IMR-90 (cell line): ENCODE results near the gene MRPS15. TPM values are rescaled to one million over a fixed set of nuclear protein-coding genes. Genes with fewer than 3 reads are reported as not detected.

Source experiments
- ATAC-seq: fragments of 200-7000 bp; cut with Tn5 transposase; 2 replicates; pipeline ENCODE4 v1.9.1; 2020; ENCODE audit warnings: low read depth, mild to moderate bottlenecking, moderate library complexity
- BruUV-seq: library from RNA; stranded (reverse); fragments of 400-500 nt; replicated peaks from 2 replicates; lab custom pipeline; 2021; lab: Mats Ljungman, UMichigan
- CTCF ChIA-PET: fragments of 300-600 bp; formaldehyde crosslinking; extraction: SDS; loops from one replicate; lab custom pipeline; 2021; ENCODE audit warnings: antibody characterized with exemption; lab: Yijun Ruan, JAX
- POLR2A ChIA-PET: fragments of 300-600 bp; sonication (Branson Sonifier 250); formaldehyde crosslinking; loops from one replicate; lab custom pipeline; 2022; ENCODE audit warnings: antibody characterized with exemption; ENCODE audit not compliant: unreplicated experiment; lab: Charles Lee
- DNase-seq: peaks from one replicate; pipeline ENCODE4 v3.0.0; 2013
- H2AFZ ChIP-seq: replicated peaks from 2 replicates; pipeline ENCODE3; 2013; ENCODE audit warnings: low read length, mild to moderate bottlenecking; ENCODE audit not compliant: poor library complexity
- H2AK5ac ChIP-seq: 2 replicates; pipeline ENCODE4 v1.6.1; 2013; ENCODE audit warnings: low read depth, low read length, inconsistent platforms
- H2AK9ac ChIP-seq: replicated peaks from 2 replicates; pipeline ENCODE3; 2013; ENCODE audit warnings: mild to moderate bottlenecking, low read depth, low read length, moderate library complexity; ENCODE audit not compliant: poor library complexity
- H2BK120ac ChIP-seq: 2 replicates; pipeline ENCODE4 v1.6.1; 2013; ENCODE audit warnings: low read depth, low read length, inconsistent platforms
- H2BK15ac ChIP-seq: 3 replicates; pipeline ENCODE4 v1.6.1; 2013; ENCODE audit warnings: low read depth, low read length, inconsistent platforms
- H2BK20ac ChIP-seq: 2 replicates; pipeline ENCODE4 v1.6.1; 2013; ENCODE audit warnings: low read depth, mild to moderate bottlenecking, inconsistent platforms, low read length, moderate library complexity
- H2BK5ac ChIP-seq: 2 replicates; pipeline ENCODE4 v1.6.1; 2013; ENCODE audit warnings: mild to moderate bottlenecking, low read depth, low read length, inconsistent platforms; ENCODE audit not compliant: poor library complexity, severe bottlenecking
- H3K14ac ChIP-seq: replicated peaks from 2 replicates; pipeline ENCODE4 v1.6.1; 2013; ENCODE audit warnings: low read depth, low read length, inconsistent platforms
- H3K18ac ChIP-seq: 2 replicates; pipeline ENCODE4 v1.6.1; 2013; ENCODE audit warnings: low read depth, low read length, control low read depth
- H3K23ac ChIP-seq: 2 replicates; pipeline ENCODE4 v1.6.1; 2013; ENCODE audit warnings: low read depth, low read length, inconsistent platforms
- H3K27ac ChIP-seq: 2 replicates; pipeline ENCODE4 v1.5.1; 2013; ENCODE audit warnings: mild to moderate bottlenecking, control low read depth, low read length; ENCODE audit not compliant: insufficient read depth
- H3K27me3 ChIP-seq: 2 replicates; pipeline ENCODE4 v1.6.1; 2013; ENCODE audit warnings: low read length; ENCODE audit not compliant: control insufficient read depth, insufficient read depth
- H3K36me3 ChIP-seq: 2 replicates; pipeline ENCODE4 v1.6.1; 2013; ENCODE audit warnings: low read length, mixed read lengths; ENCODE audit not compliant: control insufficient read depth, insufficient read depth
- H3K4ac ChIP-seq: 2 replicates; pipeline ENCODE4 v1.6.1; 2013; ENCODE audit warnings: low read depth, low read length, inconsistent platforms
- H3K4me1 ChIP-seq: 2 replicates; pipeline ENCODE4 v1.6.1; 2013; ENCODE audit warnings: low read length, mixed read lengths; ENCODE audit not compliant: control insufficient read depth, insufficient read depth
- H3K4me2 ChIP-seq: 2 replicates; pipeline ENCODE4 v1.6.1; 2013; ENCODE audit warnings: low read depth, mild to moderate bottlenecking, control low read depth, low read length, moderate library complexity
- H3K4me3 ChIP-seq: 2 replicates; pipeline ENCODE4 v1.5.1; 2013; ENCODE audit warnings: low read depth, mild to moderate bottlenecking, control low read depth, low read length, moderate library complexity; ENCODE audit not compliant: insufficient read depth
- H3K56ac ChIP-seq: 2 replicates; pipeline ENCODE4 v1.6.1; 2013; ENCODE audit warnings: low read length, inconsistent platforms; ENCODE audit not compliant: insufficient read depth; ENCODE audit errors: extremely low read depth
- H3K79me1 ChIP-seq, 2 experiments: 2 replicates each; pipeline ENCODE4 v1.6.1; 2013; ENCODE audit warnings: low read length in 2 of 2, inconsistent platforms in 1 of 2, low read depth in 1 of 2
- H3K9ac ChIP-seq: 2 replicates; pipeline ENCODE4 v1.6.1; 2013; ENCODE audit warnings: low read depth, low read length, control low read depth
- H3K9me1 ChIP-seq: 2 replicates; pipeline ENCODE4 v1.6.1; 2013; ENCODE audit warnings: low read length, inconsistent platforms; ENCODE audit not compliant: insufficient read depth
- H3K9me3 ChIP-seq: 2 replicates; pipeline ENCODE4 v1.6.1; 2013; ENCODE audit warnings: low read length; ENCODE audit not compliant: control insufficient read depth, insufficient read depth
- H4K20me1 ChIP-seq: 2 replicates; pipeline ENCODE4 v1.6.1; 2013; ENCODE audit warnings: low read length, inconsistent platforms; ENCODE audit not compliant: insufficient read depth
- H4K5ac ChIP-seq: 2 replicates; pipeline ENCODE4 v1.6.1; 2013; ENCODE audit warnings: mild to moderate bottlenecking, low read depth, low read length, control low read depth
- H4K8ac ChIP-seq, 2 experiments: 2 replicates each; pipeline ENCODE4 v1.6.1; 2013; ENCODE audit warnings: low read depth in 2 of 2, low read length in 2 of 2, control low read depth in 1 of 2, inconsistent platforms in 1 of 2
- H4K91ac ChIP-seq: 2 replicates; pipeline ENCODE4 v1.6.1; 2013; ENCODE audit warnings: low read depth, low read length, inconsistent platforms; ENCODE audit not compliant: insufficient read depth
- BHLHE40 ChIP-seq: fragments of 150-350 bp; IDR thresholded peaks from 2 replicates; pipeline ENCODE4 v1.6.1; 2016; ENCODE audit warnings: mild to moderate bottlenecking, low read depth, low read length
- CEBPB ChIP-seq: IDR thresholded peaks from 2 replicates; pipeline ENCODE4 v1.6.1; 2012; ENCODE audit warnings: low read depth, low read length, improper control_type of control experiment
- CHD1 ChIP-seq: IDR thresholded peaks from 2 replicates; pipeline ENCODE4 v1.6.1; 2012; ENCODE audit warnings: low read depth, low read length, improper control_type of control experiment
- FOS ChIP-seq: fragments of 150-350 bp; IDR thresholded peaks from 2 replicates; pipeline ENCODE4 v1.6.1; 2016; ENCODE audit warnings: low read depth, low read length
- MAFK ChIP-seq: IDR thresholded peaks from 2 replicates; pipeline ENCODE4 v1.6.1; 2012; ENCODE audit warnings: low read depth, low read length, improper control_type of control experiment
- MAZ ChIP-seq: IDR thresholded peaks from 2 replicates; pipeline ENCODE4 v1.6.1; 2012; ENCODE audit warnings: low read depth, mild to moderate bottlenecking, low read length, improper control_type of control experiment, moderate library complexity, borderline replicate concordance
- MXI1 ChIP-seq: IDR thresholded peaks from 2 replicates; pipeline ENCODE4 v1.6.1; 2012; ENCODE audit warnings: low read depth, mild to moderate bottlenecking, low read length, moderate library complexity, borderline replicate concordance
- NFE2L2 ChIP-seq: fragments of 150-350 bp; IDR thresholded peaks from 2 replicates; pipeline ENCODE4 v1.6.1; 2016; ENCODE audit warnings: low read depth, mild to moderate bottlenecking, low read length
- POLR2A ChIP-seq: IDR thresholded peaks from 2 replicates; pipeline ENCODE4 v1.6.1; 2012; ENCODE audit warnings: mild to moderate bottlenecking, low read depth, low read length
- RAD21 ChIP-seq: IDR thresholded peaks from 2 replicates; pipeline ENCODE4 v1.6.1; 2012; ENCODE audit warnings: low read length, improper control_type of control experiment
- RCOR1 ChIP-seq: IDR thresholded peaks from 2 replicates; pipeline ENCODE4 v1.6.1; 2012; ENCODE audit warnings: mild to moderate bottlenecking, low read length, improper control_type of control experiment; ENCODE audit not compliant: insufficient replicate concordance
- RFX5 ChIP-seq: IDR thresholded peaks from 2 replicates; pipeline ENCODE4 v1.8.0; 2012; ENCODE audit warnings: low read depth, mild to moderate bottlenecking, low read length, moderate library complexity
- SMC3 ChIP-seq: fragments of 150-350 bp; IDR thresholded peaks from 2 replicates; pipeline ENCODE4 v1.6.1; 2016; ENCODE audit warnings: low read depth, mild to moderate bottlenecking, antibody characterized with exemption, low read length, moderate library complexity
- WGBS, 2 experiments: methylation state at CpG; one replicate each; pipeline versions ENCODE4 v1.1.5 to v1.1.7; 2013; ENCODE audit warnings: missing lambda C conversion rate in 2 of 2; ENCODE audit not compliant: insufficient read length in 1 of 2; ENCODE audit errors: extremely low coverage in 2 of 2; 5-methylcytosine and 5-hydroxymethylcytosine counted together
- dilution Hi-C: fragments of 300-500 bp; cut with HindIII; formaldehyde crosslinking; loops from one replicate; pipeline ENCODE4 v1.14.3; 2018; ENCODE audit warnings: low sequenced_read_pairs; ENCODE audit not compliant: unreplicated experiment
- in situ Hi-C: fragments of 300-500 bp; cut with MboI; formaldehyde crosslinking; loops from 3 replicates; pipeline ENCODE4 v1.14.3; 2019; ENCODE audit warnings: low sequenced_read_pairs, inconsistent platforms, mixed read lengths
- intact Hi-C: fragments of 100-400 bp; cut with micrococcal nuclease; formaldehyde crosslinking; loops from 2 replicates; pipeline ENCODE4 v1.10.0; 2022
- polyA plus RNA-seq, 3 experiments: library from polyadenylated mRNA; depleted of rRNA; stranded (reverse); fragments of >200 nt; gene quantifications; 2 replicates each; pipeline ENCODE4 v1.2.3, GENCODE V29; 2012; ENCODE audit warnings: low replicate concordance in 1 of 3
- total RNA-seq: library from RNA; depleted of rRNA; stranded (reverse); fragments of >200 nt; gene quantifications from 2 replicates; pipeline ENCODE4 v1.2.3, GENCODE V29; 2012
- TF ChIP-seq, protein P1 (sequence below): conservative IDR thresholded peaks from 2 replicates; pipeline ENCODE4 v1.5.1; 2012; ENCODE audit warnings: mild to moderate bottlenecking, low read depth, low read length, improper control_type of control experiment
- TF ChIP-seq, protein P2 (sequence below): fragments of 150-350 bp; IDR thresholded peaks from 2 replicates; pipeline ENCODE4 v1.6.1; 2016; ENCODE audit warnings: low read depth, mild to moderate bottlenecking, low read length, moderate library complexity, borderline replicate concordance
- TF ChIP-seq, protein P3 (sequence below): fragments of 150-350 bp; IDR thresholded peaks from 2 replicates; pipeline ENCODE4 v1.6.1; 2017; ENCODE audit warnings: mild to moderate bottlenecking, antibody characterized with exemption, low read length, low read depth

MRPS15 gene
- total and polyA plus RNA-seq, 2 of the 4 experiments (the other 2 are of a cell fraction) = 46.1 to 77.9 TPM

- H3K56ac ChIP-seq = no peak overlapping the region
- TF ChIP-seq, protein P1, sequence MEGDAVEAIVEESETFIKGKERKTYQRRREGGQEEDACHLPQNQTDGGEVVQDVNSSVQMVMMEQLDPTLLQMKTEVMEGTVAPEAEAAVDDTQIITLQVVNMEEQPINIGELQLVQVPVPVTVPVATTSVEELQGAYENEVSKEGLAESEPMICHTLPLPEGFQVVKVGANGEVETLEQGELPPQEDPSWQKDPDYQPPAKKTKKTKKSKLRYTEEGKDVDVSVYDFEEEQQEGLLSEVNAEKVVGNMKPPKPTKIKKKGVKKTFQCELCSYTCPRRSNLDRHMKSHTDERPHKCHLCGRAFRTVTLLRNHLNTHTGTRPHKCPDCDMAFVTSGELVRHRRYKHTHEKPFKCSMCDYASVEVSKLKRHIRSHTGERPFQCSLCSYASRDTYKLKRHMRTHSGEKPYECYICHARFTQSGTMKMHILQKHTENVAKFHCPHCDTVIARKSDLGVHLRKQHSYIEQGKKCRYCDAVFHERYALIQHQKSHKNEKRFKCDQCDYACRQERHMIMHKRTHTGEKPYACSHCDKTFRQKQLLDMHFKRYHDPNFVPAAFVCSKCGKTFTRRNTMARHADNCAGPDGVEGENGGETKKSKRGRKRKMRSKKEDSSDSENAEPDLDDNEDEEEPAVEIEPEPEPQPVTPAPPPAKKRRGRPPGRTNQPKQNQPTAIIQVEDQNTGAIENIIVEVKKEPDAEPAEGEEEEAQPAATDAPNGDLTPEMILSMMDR = no peak
- TF ChIP-seq MAZ = no peak
- no peak for TF ChIP-seq POLR2A
- no peak for TF ChIP-seq MXI1
- TF ChIP-seq, protein P2, sequence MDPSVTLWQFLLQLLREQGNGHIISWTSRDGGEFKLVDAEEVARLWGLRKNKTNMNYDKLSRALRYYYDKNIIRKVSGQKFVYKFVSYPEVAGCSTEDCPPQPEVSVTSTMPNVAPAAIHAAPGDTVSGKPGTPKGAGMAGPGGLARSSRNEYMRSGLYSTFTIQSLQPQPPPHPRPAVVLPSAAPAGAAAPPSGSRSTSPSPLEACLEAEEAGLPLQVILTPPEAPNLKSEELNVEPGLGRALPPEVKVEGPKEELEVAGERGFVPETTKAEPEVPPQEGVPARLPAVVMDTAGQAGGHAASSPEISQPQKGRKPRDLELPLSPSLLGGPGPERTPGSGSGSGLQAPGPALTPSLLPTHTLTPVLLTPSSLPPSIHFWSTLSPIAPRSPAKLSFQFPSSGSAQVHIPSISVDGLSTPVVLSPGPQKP = no peak
- TF ChIP-seq NFE2L2 = no peak
- no peak for TF ChIP-seq BHLHE40
- TF ChIP-seq, protein P3, sequence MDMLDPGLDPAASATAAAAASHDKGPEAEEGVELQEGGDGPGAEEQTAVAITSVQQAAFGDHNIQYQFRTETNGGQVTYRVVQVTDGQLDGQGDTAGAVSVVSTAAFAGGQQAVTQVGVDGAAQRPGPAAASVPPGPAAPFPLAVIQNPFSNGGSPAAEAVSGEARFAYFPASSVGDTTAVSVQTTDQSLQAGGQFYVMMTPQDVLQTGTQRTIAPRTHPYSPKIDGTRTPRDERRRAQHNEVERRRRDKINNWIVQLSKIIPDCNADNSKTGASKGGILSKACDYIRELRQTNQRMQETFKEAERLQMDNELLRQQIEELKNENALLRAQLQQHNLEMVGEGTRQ = no peak
- no peak for TF ChIP-seq CHD1
- TF ChIP-seq RCOR1 = no peak
- TF ChIP-seq CEBPB = no peak
- no peak for TF ChIP-seq RAD21
- TF ChIP-seq RFX5 = no peak
- no peak for TF ChIP-seq MAFK
- no peak for TF ChIP-seq SMC3
- TF ChIP-seq FOS = no peak
- no peak overlapping the region for H4K91ac ChIP-seq
- H2AFZ ChIP-seq = no peak overlapping the region
- H2BK15ac ChIP-seq = no peak overlapping the region
- intact Hi-C loops (no loop called here), dilution Hi-C loops (no loop called here), in situ Hi-C loops (no loop called here)
- H4K5ac ChIP-seq = no peak overlapping the region
- no peaks in the 10 kb centered on the region for H3K4me1 ChIP-seq
- no peak overlapping the region for H3K4ac ChIP-seq
- H2BK120ac ChIP-seq = no peak overlapping the region
- H2BK5ac ChIP-seq = no peak overlapping the region
- H3K4me2 ChIP-seq = no peak overlapping the region
- no peak overlapping the region for H4K8ac ChIP-seq
- no peak overlapping the region for H2AK5ac ChIP-seq
- 39% methylated on average over 2 of the region's 3 CpGs; no CpG with 5 or more reads in 1 of the 2 experiments for WGBS, 2 experiments
- no peaks in the 10 kb centered on the region for H3K9me3 ChIP-seq
- ATAC-seq = no peak
- ChIA-PET CTCF (interaction anchor here (2.5 kb wide), 1 partner anchor 8 kb away, joined by 8 read pairs; no protein-coding TSS in a partner anchor), POLR2A (no interaction called here)
- no peak for DNase-seq
- H2AK9ac ChIP-seq = no peak overlapping the region
- H3K9ac ChIP-seq = no peak overlapping the region
- no peak overlapping the region for H3K4me3 ChIP-seq
- H3K36me3 ChIP-seq = no peaks in the 10 kb centered on the region
- H3K14ac ChIP-seq = no peak overlapping the region
- peaks cover 10% of the 10 kb centered on the region for H3K27me3 ChIP-seq
- no peaks in the 10 kb centered on the region for H3K79me1 ChIP-seq
- no peaks in the 10 kb centered on the region for H4K20me1 ChIP-seq
- no peak overlapping the region for H2BK20ac ChIP-seq
- H3K27ac ChIP-seq = no peak overlapping the region
- no peak overlapping the region for H3K18ac ChIP-seq
- no TSS peak for BruUV-seq
- H3K23ac ChIP-seq = no peak overlapping the region
- H3K9me1 ChIP-seq = no peaks in the 10 kb centered on the region
Observed at GRCh38 chr1:36508257-36508656, 44.1 kb upstream of the MRPS15 start.
